Limb (tissue), 2 donors: ENCODE results near the gene HIVEP2.
A peak's percentile ranks its signal among the peaks of the same experiment; 100 is the strongest.

Experiments used
- DNase-seq, 2 donors: peaks; one replicate each; pipeline ENCODE4 v3.0.0-alpha.2; 2016; ENCODE audit errors: extremely low spot score in 2 of 2

HIVEP2 gene

GRCh38 chr6:142744836-142745235 is 200.1 kb downstream of the HIVEP2 start:
- no peak for DNase-seq

GRCh38 chr6:142740449-142740848 is 204.5 kb downstream of the HIVEP2 start:
- DNase-seq, result no peak

GRCh38 chr6:142738731-142739130 is 206.2 kb downstream of the HIVEP2 start:
- DNase-seq, result no peak

- no peak for DNase-seq
These were observed 207.0 kb downstream of the HIVEP2 start for GRCh38 chr6:142738035-142738396.

GRCh38 chr6:142737368-142738034 is 207.5 kb downstream of the HIVEP2 start:
- no peak for DNase-seq

- DNase-seq, result no peak
These were observed 209.8 kb downstream of the HIVEP2 start for GRCh38 chr6:142735204-142735603.

GRCh38 chr6:142732790-142733189 is 212.2 kb downstream of the HIVEP2 start:
- no peak for DNase-seq

GRCh38 chr6:142731611-142732010 is 213.4 kb downstream of the HIVEP2 start:
- DNase-seq, result no peak

GRCh38 chr6:142729618-142730017 is 215.4 kb downstream of the HIVEP2 start:
- DNase-seq, result no peak

- DNase-seq, result peak in 1 of 2 donors; percentile 55
These were observed 216.0 kb downstream of the HIVEP2 start for GRCh38 chr6:142728910-142729481.

- no peak for DNase-seq
These were observed 216.6 kb downstream of the HIVEP2 start for GRCh38 chr6:142728364-142728763.

GRCh38 chr6:142726616-142727015 is 218.4 kb downstream of the HIVEP2 start:
- no peak for DNase-seq

- DNase-seq, result no peak
These were observed 219.8 kb downstream of the HIVEP2 start for GRCh38 chr6:142725024-142725770.

GRCh38 chr6:142722841-142723240 is 222.1 kb downstream of the HIVEP2 start:
- DNase-seq, result no peak

- DNase-seq, result no peak
These were observed 223.0 kb downstream of the HIVEP2 start for GRCh38 chr6:142722012-142722411.

- DNase-seq, result no peak
These were observed 223.6 kb downstream of the HIVEP2 start for GRCh38 chr6:142721215-142721920.

- DNase-seq, result no peak
These were observed 226.2 kb downstream of the HIVEP2 start for GRCh38 chr6:142718667-142719191.

GRCh38 chr6:142716097-142716496 is 228.9 kb downstream of the HIVEP2 start:
- no peak for DNase-seq

GRCh38 chr6:142714951-142715785 is 229.8 kb downstream of the HIVEP2 start:
- DNase-seq, result no peak

GRCh38 chr6:142713959-142714358 is 231.0 kb downstream of the HIVEP2 start:
- no peak for DNase-seq

GRCh38 chr6:142712231-142712630 is 232.7 kb downstream of the HIVEP2 start:
- DNase-seq, result no peak
